ENCODE measurements around the gene RSAD2.
"Not testable (repeated sequence)": the region's sequence is repeated elsewhere in the genome, so short reads cannot be mapped to it uniquely, and the experiment has no call there.

The RSAD2 gene

GRCh38 chr2:6877402-6878304 lies at the start of gene RSAD2:
TSS of gene RSAD2 (plus strand) at chr2:6877777. CDS start at chr2:6877801, 24 bp downstream.
- in situ Hi-C loops (cut with MboI; ENCODE audit: low sequenced_read_pairs): no loop called here

GRCh38 chr2:6828299-6828584 lies 49.3 kb upstream of the RSAD2 start:
- in situ Hi-C loops (cut with MboI; ENCODE audit: low sequenced_read_pairs): no loop called here

- in situ Hi-C loops (cut with MboI; ENCODE audit: low sequenced_read_pairs): no loop called here
These were observed 46.3 kb upstream of the RSAD2 start for GRCh38 chr2:6831229-6831628.

- in situ Hi-C loops (cut with MboI; ENCODE audit: low sequenced_read_pairs): no loop called here
These were observed 44.8 kb upstream of the RSAD2 start for GRCh38 chr2:6832596-6833299.

GRCh38 chr2:6833300-6833604 lies 44.3 kb upstream of the RSAD2 start:
- in situ Hi-C loops (cut with MboI; ENCODE audit: low sequenced_read_pairs): no loop called here

GRCh38 chr2:6834163-6834562 lies 43.4 kb upstream of the RSAD2 start:
- in situ Hi-C loops (cut with MboI; ENCODE audit: low sequenced_read_pairs): no loop called here

GRCh38 chr2:6835467-6835866 lies 42.1 kb upstream of the RSAD2 start:
- in situ Hi-C loops (cut with MboI; ENCODE audit: low sequenced_read_pairs): no loop called here

GRCh38 chr2:6838673-6839319 lies 38.8 kb upstream of the RSAD2 start:
- in situ Hi-C loops (cut with MboI; ENCODE audit: low sequenced_read_pairs): no loop called here

GRCh38 chr2:6841537-6842287 lies 35.9 kb upstream of the RSAD2 start:
- in situ Hi-C loops (cut with MboI; ENCODE audit: low sequenced_read_pairs): no loop called here

GRCh38 chr2:6845312-6845711 lies 32.3 kb upstream of the RSAD2 start:
- in situ Hi-C loops (cut with MboI; ENCODE audit: low sequenced_read_pairs): no loop called here

- in situ Hi-C loops (cut with MboI; ENCODE audit: low sequenced_read_pairs): no loop called here
These were observed 31.7 kb upstream of the RSAD2 start for GRCh38 chr2:6845903-6846302.

GRCh38 chr2:6846540-6846939 lies 31.0 kb upstream of the RSAD2 start:
- in situ Hi-C loops (cut with MboI; ENCODE audit: low sequenced_read_pairs): no loop called here

GRCh38 chr2:6846967-6847681 lies 30.5 kb upstream of the RSAD2 start:
- in situ Hi-C loops (cut with MboI; ENCODE audit: low sequenced_read_pairs): no loop called here

- in situ Hi-C loops (cut with MboI; ENCODE audit: low sequenced_read_pairs): no loop called here
These were observed 25.4 kb upstream of the RSAD2 start for GRCh38 chr2:6852195-6852594.

GRCh38 chr2:6854416-6854815 lies 23.2 kb upstream of the RSAD2 start:
- in situ Hi-C loops (cut with MboI; ENCODE audit: low sequenced_read_pairs): no loop called here

- in situ Hi-C loops (cut with MboI; ENCODE audit: low sequenced_read_pairs): no loop called here
These were observed 21.6 kb upstream of the RSAD2 start for GRCh38 chr2:6855860-6856547.

GRCh38 chr2:6856548-6856920 lies 21.0 kb upstream of the RSAD2 start:
- in situ Hi-C loops (cut with MboI; ENCODE audit: low sequenced_read_pairs): no loop called here

GRCh38 chr2:6858466-6859027 lies 19.0 kb upstream of the RSAD2 start:
- in situ Hi-C loops (cut with MboI; ENCODE audit: low sequenced_read_pairs): not testable (repeated sequence)

GRCh38 chr2:6860296-6860695 lies 17.3 kb upstream of the RSAD2 start:
- in situ Hi-C loops (cut with MboI; ENCODE audit: low sequenced_read_pairs): no loop called here

GRCh38 chr2:6863792-6864191 lies 13.8 kb upstream of the RSAD2 start:
- in situ Hi-C loops (cut with MboI; ENCODE audit: low sequenced_read_pairs): no loop called here
